Immature natural killer cell (primary cell): ENCODE data around the gene CMTM7. TPM values are rescaled to one million over a fixed set of nuclear protein-coding genes. Genes with fewer than 3 reads are reported as not detected.

Experiments used
- DNase-seq, 3 donors: peaks; one replicate each; pipeline ENCODE4 v3.0.0; 2022; ENCODE audit warnings: mixed read lengths in 1 of 3
- H3K27ac Mint-ChIP-seq, 6 donors: one replicate each; pipeline ENCODE4 v1.8.0; 2020; ENCODE audit warnings: mixed read lengths in 6 of 6, mild to moderate bottlenecking in 5 of 6, inconsistent platforms in 4 of 6, moderate library complexity in 3 of 6
- H3K27me3 Mint-ChIP-seq, 3 donors: one replicate each; pipeline ENCODE4 v1.8.0; 2020 to 2021; ENCODE audit warnings: low read depth in 3 of 3, mild to moderate bottlenecking in 3 of 3, mixed read lengths in 3 of 3, moderate library complexity in 3 of 3, inconsistent platforms in 1 of 3
- H3K36me3 Mint-ChIP-seq, 3 donors: one replicate each; pipeline ENCODE4 v1.8.0; 2020; ENCODE audit warnings: mixed read lengths in 3 of 3, inconsistent platforms in 2 of 3, mild to moderate bottlenecking in 2 of 3
- H3K4me1 Mint-ChIP-seq, 2 donors: one replicate each; pipeline ENCODE4 v1.8.0; 2020; ENCODE audit warnings: inconsistent platforms in 2 of 2, mild to moderate bottlenecking in 2 of 2, mixed read lengths in 2 of 2, moderate library complexity in 1 of 2
- H3K4me3 Mint-ChIP-seq, 5 donors: one replicate each; pipeline ENCODE4 v1.8.0; 2020; ENCODE audit warnings: mild to moderate bottlenecking in 5 of 5, mixed read lengths in 5 of 5, inconsistent platforms in 3 of 5, moderate library complexity in 3 of 5
- H3K9me3 Mint-ChIP-seq, 6 donors: one replicate each; pipeline ENCODE4 v1.8.0; 2020; ENCODE audit warnings: mild to moderate bottlenecking in 6 of 6, mixed read lengths in 6 of 6, inconsistent platforms in 4 of 6, moderate library complexity in 3 of 6
- polyA plus RNA-seq, 3 donors: library from polyadenylated mRNA; unstranded; fragments of 300-500 nt; fragmentation: Illumina TruSeq; gene quantifications; one replicate each; pipeline ENCODE4 v1.2.3, GENCODE V29; 2021

The CMTM7 gene
- polyA plus RNA-seq, 3 donors from 2014 or later = 16.8 to 29.8 (median 28.2) TPM

DNA sequence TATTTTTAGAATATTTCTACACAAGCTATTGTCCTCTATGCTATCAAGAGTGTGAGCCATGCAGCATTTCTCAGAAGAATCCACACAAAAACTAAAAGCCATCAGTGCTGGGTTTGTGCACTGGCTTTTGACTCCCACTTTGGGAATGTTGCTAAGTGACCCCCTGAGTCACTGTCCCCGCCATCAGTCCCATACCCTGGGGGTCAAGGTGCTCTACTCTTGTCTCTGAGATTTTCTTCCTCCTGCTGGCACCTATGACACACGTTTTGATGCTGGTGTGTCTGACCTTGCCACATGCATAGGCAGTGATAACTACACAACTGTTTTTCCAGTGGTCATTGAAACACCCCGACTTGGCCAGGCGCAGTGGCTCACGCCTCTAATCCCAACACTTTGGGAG, 19.8 kb downstream of the CMTM7 start:
- peaks cover 40 to 47% of the 10 kb centered on the region in 2 donors for H3K4me1 Mint-ChIP-seq
- H3K4me3 Mint-ChIP-seq = peak overlapping the region in 3 of 5 donors; percentile 39 to 48 (median 44)
- no peak for DNase-seq

DNA sequence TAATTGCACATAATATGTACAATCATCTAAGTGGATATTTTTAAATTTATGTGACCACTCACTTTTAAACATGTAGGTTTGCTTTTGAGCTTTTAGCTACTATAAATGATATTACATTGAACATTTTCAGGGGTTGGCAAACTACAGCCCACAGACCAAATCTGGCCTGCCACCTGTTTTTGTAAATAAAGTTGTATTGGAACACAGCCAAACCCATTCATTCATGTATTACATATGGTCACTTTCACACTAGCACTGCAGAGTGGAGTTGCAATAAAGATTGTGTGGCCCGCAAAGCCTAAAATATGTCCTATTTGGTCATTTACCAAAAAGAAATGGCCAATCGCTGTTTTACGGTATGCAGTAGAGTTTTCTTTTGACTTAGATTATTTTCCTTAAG, 21.2 kb downstream of the CMTM7 start:
- peaks cover 40 to 47% of the 10 kb centered on the region in 2 donors for H3K4me1 Mint-ChIP-seq
- H3K27me3 Mint-ChIP-seq = no peaks in the 10 kb centered on the region
- no peak for DNase-seq
- H3K36me3 Mint-ChIP-seq = peaks cover 0 to 4% (median 0%) of the 10 kb centered on the region in 3 donors
- no peaks in the 10 kb centered on the region for H3K9me3 Mint-ChIP-seq
- H3K4me3 Mint-ChIP-seq = no peak overlapping the region
- H3K27ac Mint-ChIP-seq = no peak overlapping the region

More for the DNA sequence above, 19.8 kb downstream of the CMTM7 start:
- H3K27ac Mint-ChIP-seq = peak overlapping the region in 3 of 6 donors; percentile 33 to 52 (median 47)
- H3K36me3 Mint-ChIP-seq = peaks cover 0 to 4% (median 0%) of the 10 kb centered on the region in 3 donors
- H3K9me3 Mint-ChIP-seq = no peaks in the 10 kb centered on the region
- H3K27me3 Mint-ChIP-seq = no peaks in the 10 kb centered on the region

DNA sequence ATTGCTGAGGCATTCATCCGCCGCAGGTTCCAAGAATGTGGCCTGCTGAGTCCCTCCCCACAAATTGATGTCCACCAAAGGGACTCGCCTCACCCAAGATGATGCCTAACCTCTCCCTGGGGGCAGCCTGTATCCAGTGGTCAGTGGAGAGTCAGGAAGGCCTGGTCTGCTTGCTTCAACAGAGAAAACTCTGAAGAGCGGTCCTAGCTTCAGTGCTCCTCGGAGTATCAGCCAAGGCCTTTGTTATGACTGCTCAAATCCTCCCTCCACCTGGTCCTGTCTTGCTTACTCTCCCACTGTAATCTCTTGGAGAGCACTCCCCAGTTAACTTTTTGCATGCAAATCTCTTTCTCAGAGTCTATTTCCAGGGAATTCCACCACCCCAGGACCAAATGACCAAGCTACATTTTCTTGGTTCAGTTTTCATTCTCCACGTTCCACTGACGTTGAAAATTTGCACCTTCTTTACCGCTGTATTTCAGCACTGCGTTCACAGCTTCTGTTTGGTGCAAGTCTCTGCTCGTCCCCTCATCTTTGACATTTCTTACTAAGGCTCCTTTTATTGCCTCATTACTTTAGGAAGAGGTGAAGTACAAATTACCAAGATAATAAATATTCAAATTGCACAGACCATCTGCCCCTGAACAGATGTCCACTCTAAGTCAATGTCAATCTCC, 22.3 kb downstream of the CMTM7 start:
- Mint-ChIP-seq H3K36me3 (peaks cover 0 to 5% (median 0%) of the 10 kb centered on the region in 3 donors), H3K4me1 (peaks cover 40 to 47% of the 10 kb centered on the region in 2 donors), H3K27ac (peak overlapping the region; percentile 79 to 91 (median 84)), H3K27me3 (no peaks in the 10 kb centered on the region), H3K9me3 (no peaks in the 10 kb centered on the region), H3K4me3 (peak overlapping the region in 3 of 5 donors; percentile 55 to 72 (median 62))
- DNase-seq = no peak

DNA sequence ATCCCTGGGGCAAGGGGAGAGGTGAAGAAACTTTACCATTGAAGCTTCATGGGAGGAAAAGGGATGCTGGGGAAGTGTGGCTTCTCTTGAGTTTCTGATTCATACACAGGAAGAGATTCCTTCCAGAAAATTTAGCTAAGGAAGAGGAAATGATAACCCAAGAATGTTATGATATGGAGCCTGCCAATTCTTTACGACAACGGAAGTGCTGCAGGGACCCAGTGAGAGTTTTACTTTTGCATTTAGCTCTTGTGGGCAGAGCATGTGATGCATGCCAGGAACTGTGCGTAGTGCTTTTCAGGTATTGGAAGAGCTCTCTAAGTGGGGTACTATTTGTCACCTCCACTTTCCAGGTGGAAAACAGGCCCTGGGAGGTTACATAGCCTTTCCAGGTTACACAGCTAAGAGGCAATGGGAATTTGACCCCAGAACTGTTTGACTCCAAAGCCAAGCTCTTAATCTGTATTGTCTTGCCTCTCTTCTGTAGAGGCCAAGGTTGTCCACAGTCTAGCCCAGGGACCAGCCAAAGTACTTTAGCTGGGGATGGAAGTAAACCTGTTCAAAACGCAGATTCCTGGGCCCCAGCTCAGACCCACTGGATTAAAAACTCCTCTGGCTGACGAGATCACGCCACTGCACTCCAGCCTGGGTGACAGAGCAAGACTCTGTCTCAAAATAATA, 23.0 kb downstream of the CMTM7 start:
- peaks cover 0 to 11% (median 0%) of the 10 kb centered on the region in 3 donors for H3K36me3 Mint-ChIP-seq
- H3K27ac Mint-ChIP-seq = peak overlapping the region; percentile 79 to 91 (median 84)
- peaks cover 40 to 47% of the 10 kb centered on the region in 2 donors for H3K4me1 Mint-ChIP-seq
- DNase-seq = peak in 2 of 3 donors; percentile 34 to 40
- H3K27me3 Mint-ChIP-seq = no peaks in the 10 kb centered on the region
- H3K9me3 Mint-ChIP-seq = no peaks in the 10 kb centered on the region
- H3K4me3 Mint-ChIP-seq = peak overlapping the region; percentile 47 to 72 (median 62)

DNA sequence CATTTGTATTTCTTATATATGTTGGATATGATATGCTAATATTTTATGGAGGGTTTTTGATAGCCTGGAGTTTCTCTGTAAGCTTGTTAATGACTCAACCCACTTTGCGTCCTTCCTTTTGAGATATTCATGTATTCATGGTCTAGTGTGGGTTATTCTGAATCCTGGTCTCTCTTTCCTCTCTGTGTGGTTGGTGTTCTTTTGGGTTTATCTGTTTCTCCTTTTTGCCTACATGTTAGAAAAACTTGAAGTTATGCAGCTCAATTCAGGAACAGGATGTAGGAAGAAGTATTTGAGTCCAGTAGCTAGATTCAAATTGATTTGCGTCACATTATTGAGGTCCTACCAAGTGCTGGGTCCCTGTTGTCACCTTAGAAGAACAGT, 28.1 kb downstream of the CMTM7 start:
- H3K9me3 Mint-ChIP-seq = no peaks in the 10 kb centered on the region
- DNase-seq = no peak
- peaks cover 45 to 58% of the 10 kb centered on the region in 2 donors for H3K4me1 Mint-ChIP-seq
- H3K36me3 Mint-ChIP-seq = peaks cover 0 to 6% (median 0%) of the 10 kb centered on the region in 3 donors
- H3K4me3 Mint-ChIP-seq = peak overlapping the region in 1 of 5 donors; percentile 36
- peaks cover 0 to 2% (median 0%) of the 10 kb centered on the region in 3 donors for H3K27me3 Mint-ChIP-seq
- H3K27ac Mint-ChIP-seq = peak overlapping the region in 5 of 6 donors; percentile 31 to 81 (median 65)

DNA sequence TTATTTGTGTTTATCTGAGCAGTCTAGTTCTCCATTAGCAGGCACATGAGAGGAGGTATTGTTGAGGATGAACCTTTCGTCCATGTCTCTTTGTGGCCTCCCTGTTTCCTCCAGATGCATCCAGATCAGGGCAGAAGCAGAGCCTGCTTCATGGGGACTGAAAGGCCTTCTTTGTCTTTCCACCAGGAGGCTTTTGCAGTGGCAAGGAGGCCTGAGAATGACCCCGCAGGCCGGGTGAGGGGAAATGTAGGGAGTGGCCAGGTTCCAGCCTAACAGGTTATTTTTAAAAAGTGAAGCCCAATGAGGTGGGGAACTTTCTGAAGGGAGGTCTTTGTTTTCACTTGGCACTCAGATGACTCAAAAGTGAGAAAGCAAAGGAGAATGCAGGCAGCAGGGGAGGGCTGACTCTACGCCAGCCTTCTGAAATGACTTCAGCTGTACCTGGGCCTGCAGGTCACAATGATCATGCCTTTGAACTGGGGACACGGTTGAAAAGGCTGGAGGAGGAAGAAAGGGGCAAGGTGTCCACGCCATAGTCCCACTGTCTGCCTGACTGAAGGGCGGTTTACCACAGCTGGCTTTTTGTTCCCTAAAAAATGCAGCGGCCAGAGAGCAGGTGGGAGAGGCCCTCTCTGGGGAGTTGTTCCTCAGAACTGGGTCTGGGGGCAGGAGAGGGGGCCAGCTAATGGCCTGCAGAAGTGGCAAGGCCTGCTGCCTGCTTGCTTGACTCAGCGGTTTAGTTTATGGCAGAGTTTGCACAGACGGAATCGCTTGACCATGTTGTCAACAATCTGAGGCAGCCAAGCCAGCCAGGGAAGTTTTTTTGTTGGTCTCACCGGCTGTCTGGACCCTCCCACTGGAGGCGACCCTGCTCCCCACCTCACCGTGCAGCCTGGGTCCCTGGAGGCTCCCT, 28.7 kb downstream of the CMTM7 start:
- Mint-ChIP-seq H3K27ac (peak overlapping the region; percentile 43 to 81 (median 66)), H3K36me3 (peaks cover 0 to 6% (median 0%) of the 10 kb centered on the region in 3 donors), H3K9me3 (no peaks in the 10 kb centered on the region), H3K4me3 (peak overlapping the region in 2 of 5 donors; percentile 9 to 36), H3K27me3 (peaks cover 0 to 2% (median 0%) of the 10 kb centered on the region in 3 donors), H3K4me1 (peaks cover 44 to 59% of the 10 kb centered on the region in 2 donors)
- DNase-seq = no peak

DNA sequence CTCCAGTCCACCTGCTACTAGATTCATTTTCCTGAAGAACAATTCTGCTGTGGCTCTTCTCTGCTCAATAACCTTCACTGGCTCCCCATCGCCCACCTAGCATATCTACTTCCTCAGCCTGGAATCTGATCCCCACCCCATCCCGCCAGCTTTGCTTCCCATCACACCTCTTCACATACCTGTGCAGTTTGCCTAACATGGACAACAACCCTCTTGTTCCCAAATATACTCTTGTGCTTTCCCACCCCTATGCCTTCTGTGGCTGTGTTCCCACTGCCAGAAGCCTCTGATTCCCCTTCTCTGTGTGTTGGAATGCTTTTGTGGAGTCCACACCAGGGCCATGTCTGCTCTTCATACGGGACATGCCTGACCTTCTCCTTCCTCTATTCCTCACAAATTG, 29.5 kb downstream of the CMTM7 start:
- Mint-ChIP-seq H3K27me3 (peaks cover 0 to 2% (median 0%) of the 10 kb centered on the region in 3 donors), H3K4me1 (peaks cover 42 to 59% of the 10 kb centered on the region in 2 donors), H3K36me3 (peaks cover 0 to 6% (median 0%) of the 10 kb centered on the region in 3 donors), H3K27ac (peak overlapping the region in 5 of 6 donors; percentile 3 to 73 (median 53)), H3K4me3 (peak overlapping the region in 2 of 5 donors; percentile 12 to 14), H3K9me3 (no peaks in the 10 kb centered on the region)
- DNase-seq = no peak

DNA sequence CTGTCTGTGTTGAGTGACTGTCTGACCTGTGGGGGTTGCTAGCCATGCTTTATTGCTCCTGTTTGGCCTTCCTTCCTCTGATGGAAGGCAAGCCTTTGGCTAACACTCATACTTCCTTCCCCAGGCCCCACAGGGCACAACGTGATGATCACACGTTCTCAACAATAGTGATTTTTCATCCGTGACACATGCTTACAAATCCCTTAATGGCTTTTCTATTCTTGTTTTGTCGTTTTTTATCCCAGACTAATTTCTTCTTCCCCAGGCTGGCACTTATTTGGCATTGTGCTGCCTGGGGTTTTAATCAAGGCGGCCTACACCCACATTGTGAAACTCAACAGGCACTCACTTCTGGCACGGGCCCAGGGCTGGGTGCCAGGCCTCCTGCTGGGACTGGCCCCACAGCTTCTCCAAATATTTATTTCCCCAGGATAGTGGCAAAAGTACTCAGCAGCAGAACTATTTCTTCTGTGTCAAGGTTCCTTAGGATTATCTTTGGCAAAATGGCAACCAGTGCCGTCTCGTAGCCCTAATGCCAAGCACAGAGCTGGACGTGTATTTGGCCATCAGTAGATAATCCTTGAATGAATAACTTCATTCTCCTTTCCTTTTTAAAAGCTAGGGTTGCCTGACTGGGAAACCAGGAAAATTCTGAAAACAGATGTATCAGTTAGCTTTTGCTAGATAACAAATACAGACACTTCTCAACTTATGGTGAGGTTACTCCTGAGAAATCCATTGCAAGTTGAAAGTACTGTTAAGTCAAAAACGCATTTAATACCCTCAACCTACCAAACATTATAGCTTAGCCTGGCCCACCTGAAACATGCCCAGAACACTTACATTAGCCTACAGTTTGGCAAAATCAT, 30.6 kb downstream of the CMTM7 start:
- Mint-ChIP-seq H3K27me3 (peaks cover 0 to 2% (median 0%) of the 10 kb centered on the region in 3 donors), H3K27ac (peak overlapping the region in 3 of 6 donors; percentile 8 to 54 (median 48)), H3K4me1 (peaks cover 51 to 69% of the 10 kb centered on the region in 2 donors), H3K36me3 (peaks cover 0 to 6% (median 0%) of the 10 kb centered on the region in 3 donors), H3K9me3 (no peaks in the 10 kb centered on the region), H3K4me3 (no peak overlapping the region)
- no peak for DNase-seq

DNA sequence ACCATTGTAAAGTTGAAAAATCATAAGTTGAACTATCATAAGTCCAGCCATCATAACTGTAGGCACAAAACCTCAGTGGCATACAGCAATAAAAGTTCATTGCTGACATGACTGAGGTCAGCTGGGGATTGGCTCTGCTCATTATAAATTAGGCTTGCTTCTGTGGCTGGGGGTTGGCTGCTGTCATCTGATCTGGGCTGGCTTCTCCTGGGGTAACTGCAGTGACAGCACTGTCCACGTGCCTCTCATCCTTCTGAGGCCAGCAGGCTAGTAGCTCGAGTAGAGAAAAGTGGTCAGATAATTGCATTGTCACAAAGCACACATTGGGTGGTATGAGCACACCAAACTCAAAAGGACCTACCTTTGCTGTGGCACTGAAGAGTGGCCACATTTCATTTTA, 31.3 kb downstream of the CMTM7 start:
- peak overlapping the region in 2 of 6 donors; percentile 9 to 51 for H3K27ac Mint-ChIP-seq
- DNase-seq = no peak
- H3K4me3 Mint-ChIP-seq = no peak overlapping the region
- H3K27me3 Mint-ChIP-seq = peaks cover 1 to 2% (median 2%) of the 10 kb centered on the region in 3 donors
- H3K9me3 Mint-ChIP-seq = no peaks in the 10 kb centered on the region
- peaks cover 0 to 6% (median 0%) of the 10 kb centered on the region in 3 donors for H3K36me3 Mint-ChIP-seq
- peaks cover 59 to 76% of the 10 kb centered on the region in 2 donors for H3K4me1 Mint-ChIP-seq

DNA sequence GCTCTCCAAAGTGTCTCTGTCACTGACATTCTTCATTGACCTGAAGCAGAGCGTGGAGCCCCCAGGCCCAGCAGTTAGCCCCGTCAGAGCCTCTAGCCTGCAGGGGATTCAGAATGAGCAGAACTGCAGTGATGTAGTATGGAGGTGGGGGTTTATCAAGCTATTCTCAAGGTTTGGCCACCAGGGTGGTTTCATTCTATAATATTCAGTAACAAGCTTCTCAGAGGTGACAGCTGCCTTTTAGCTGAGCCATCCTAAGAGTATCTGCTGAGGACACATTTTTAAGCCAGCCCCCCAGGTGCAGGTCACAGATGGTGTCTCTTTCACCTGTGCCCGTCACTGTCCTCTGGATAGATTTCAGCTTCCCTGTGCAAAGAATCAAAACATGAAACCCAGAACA, 31.9 kb downstream of the CMTM7 start:
- Mint-ChIP-seq H3K27me3 (peaks cover 1 to 2% (median 2%) of the 10 kb centered on the region in 3 donors), H3K36me3 (peaks cover 0 to 6% (median 0%) of the 10 kb centered on the region in 3 donors), H3K27ac (peak overlapping the region in 5 of 6 donors; percentile 8 to 51 (median 42)), H3K4me3 (no peak overlapping the region), H3K9me3 (no peaks in the 10 kb centered on the region), H3K4me1 (peaks cover 65 to 82% of the 10 kb centered on the region in 2 donors)
- no peak for DNase-seq

DNA sequence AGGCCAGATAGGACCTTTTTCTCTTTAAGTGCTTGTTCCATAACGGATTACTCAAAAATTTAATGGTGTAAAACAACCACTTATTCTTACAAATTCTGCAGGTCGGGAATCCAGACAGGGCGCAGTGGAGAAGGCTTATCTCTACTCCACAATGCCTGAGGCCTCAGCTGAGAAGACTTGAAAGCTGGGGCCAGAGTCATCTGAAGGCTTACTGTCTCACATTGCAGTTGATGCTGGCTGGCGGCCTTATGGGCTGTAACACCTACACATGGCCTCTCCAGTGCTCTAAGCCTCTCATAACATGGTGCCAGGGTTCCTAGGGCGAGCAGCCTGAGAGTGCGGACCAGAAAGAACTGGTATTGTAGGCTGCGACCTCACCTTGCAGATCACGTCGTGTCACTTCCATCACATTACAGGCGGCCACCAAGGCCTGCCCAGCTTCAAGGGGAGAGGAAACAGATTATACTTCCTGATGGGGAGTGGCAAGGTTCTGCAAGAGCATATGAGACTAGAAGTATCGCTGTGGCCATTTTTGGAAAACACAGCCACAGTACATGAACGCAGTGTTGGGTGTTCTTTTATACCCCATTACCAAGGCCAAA, 32.4 kb downstream of the CMTM7 start:
- Mint-ChIP-seq H3K9me3 (no peaks in the 10 kb centered on the region), H3K36me3 (peaks cover 0 to 5% (median 0%) of the 10 kb centered on the region in 3 donors), H3K27me3 (peaks cover 1 to 2% (median 2%) of the 10 kb centered on the region in 3 donors), H3K27ac (peak overlapping the region in 5 of 6 donors; percentile 42 to 70 (median 51)), H3K4me3 (peak overlapping the region in 3 of 5 donors; percentile 9 to 66 (median 46)), H3K4me1 (peaks cover 69 to 87% of the 10 kb centered on the region in 2 donors)
- no peak for DNase-seq
